Myocyte (in vitro differentiated cells): ENCODE data around the gene CRELD2. TPM values are rescaled to one million over a fixed set of nuclear protein-coding genes. Genes with fewer than 3 reads are reported as not detected.

Experiments used
- DNase-seq: peaks from one replicate; pipeline ENCODE4 v3.0.0-alpha.2; 2012; ENCODE audit warnings: low read depth
- total RNA-seq: library from RNA; depleted of rRNA; stranded (reverse); fragments of >200 nt; gene quantifications from 2 replicates; pipeline ENCODE4 v1.2.3, GENCODE V29; 2014

CRELD2 gene
- total RNA-seq, 1 donor from 2014 or later = 120 TPM

GRCh38 chr22:49966774-49967705, 48.6 kb downstream of the CRELD2 start:
- peak; percentile 57 for DNase-seq

GRCh38 chr22:49967706-49968208, 49.3 kb downstream of the CRELD2 start:
- DNase-seq = peak; percentile 67

GRCh38 chr22:49968313-49968830, 49.9 kb downstream of the CRELD2 start:
- DNase-seq = no peak

- no peak for DNase-seq
These were observed 50.6 kb downstream of the CRELD2 start for GRCh38 chr22:49968831-49969661.

GRCh38 chr22:49969751-49970527, 51.5 kb downstream of the CRELD2 start:
- DNase-seq = no peak

GRCh38 chr22:49970528-49971231, 52.2 kb downstream of the CRELD2 start:
- DNase-seq = peak; percentile 97

- DNase-seq = peak; percentile 71
These were observed 53.1 kb downstream of the CRELD2 start for GRCh38 chr22:49971232-49972162.

- no peak for DNase-seq
These were observed 54.0 kb downstream of the CRELD2 start for GRCh38 chr22:49972163-49973017.

- DNase-seq = peak; percentile 34
These were observed 54.9 kb downstream of the CRELD2 start for GRCh38 chr22:49973018-49973961.

- no peak for DNase-seq
These were observed 57.3 kb downstream of the CRELD2 start for GRCh38 chr22:49975543-49976389.

GRCh38 chr22:49976439-49977175, 58.2 kb downstream of the CRELD2 start:
- DNase-seq = no peak
